HG02970 (cell line): Measurements from ENCODE around the gene CDX1.
"Not testable (repeated sequence)": the region's sequence is repeated elsewhere in the genome, so short reads cannot be mapped to it uniquely, and the experiment has no call there.

Source experiments
- ATAC-seq: cut with Tn5 transposase; IDR thresholded peaks from one replicate; pipeline ENCODE4 v1.9.1; 2021; ENCODE audit warnings: mild to moderate bottlenecking, moderate library complexity, moderate number of reproducible peaks; ENCODE audit not compliant: unreplicated experiment, low FRiP score

CDX1 gene

GRCh38 chr5:150222906-150223305, 56.3 kb downstream of the CDX1 start:
- ATAC-seq = no peak

DNA sequence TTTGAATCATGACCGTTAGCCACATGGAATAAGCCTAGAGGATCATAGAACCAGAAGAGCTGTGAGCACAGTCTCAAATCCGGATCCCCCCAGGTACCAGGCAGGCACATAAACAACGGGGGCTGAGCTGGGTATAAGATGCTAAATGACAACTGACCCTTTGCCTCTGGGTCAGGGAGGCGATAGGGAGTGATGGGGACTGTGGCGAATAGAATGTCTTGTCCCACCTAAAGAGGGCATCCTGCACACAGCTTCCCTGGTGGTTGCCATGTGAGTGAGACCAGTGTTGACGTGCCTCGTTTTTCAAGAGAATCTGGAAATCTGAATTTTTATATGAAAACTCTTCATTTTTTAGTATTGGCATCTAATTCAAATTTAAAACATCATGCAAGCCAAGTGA, 56.9 kb downstream of the CDX1 start:
- ATAC-seq = no peak

DNA sequence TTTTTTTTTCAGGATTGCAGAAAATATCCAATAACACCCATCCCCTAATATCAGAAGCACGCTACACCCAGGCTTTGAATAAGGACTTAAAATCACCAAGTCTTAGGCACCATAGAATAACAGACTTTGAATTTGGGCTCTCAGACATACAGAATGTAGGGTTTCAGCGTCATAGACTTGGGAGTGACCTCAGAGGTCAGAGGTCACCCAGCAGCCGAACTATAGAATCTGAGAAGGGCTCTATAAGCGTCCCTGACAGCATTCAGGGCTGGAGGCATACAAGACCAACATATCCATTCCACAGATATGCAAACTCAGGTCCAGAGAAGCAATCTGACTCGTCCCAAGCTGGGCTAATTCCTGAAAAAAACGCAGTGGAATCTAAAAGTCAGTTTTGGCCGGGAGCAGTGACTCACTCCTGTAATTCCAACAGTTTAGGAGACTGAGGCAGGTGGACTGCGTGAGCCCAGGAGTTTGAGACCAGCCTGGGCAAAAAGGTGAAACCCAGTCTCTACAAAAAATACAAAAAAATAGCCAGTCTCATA, 58.0 kb downstream of the CDX1 start:
- no peak for ATAC-seq

GRCh38 chr5:150227036-150227435, 60.5 kb downstream of the CDX1 start:
- no peak for ATAC-seq

DNA sequence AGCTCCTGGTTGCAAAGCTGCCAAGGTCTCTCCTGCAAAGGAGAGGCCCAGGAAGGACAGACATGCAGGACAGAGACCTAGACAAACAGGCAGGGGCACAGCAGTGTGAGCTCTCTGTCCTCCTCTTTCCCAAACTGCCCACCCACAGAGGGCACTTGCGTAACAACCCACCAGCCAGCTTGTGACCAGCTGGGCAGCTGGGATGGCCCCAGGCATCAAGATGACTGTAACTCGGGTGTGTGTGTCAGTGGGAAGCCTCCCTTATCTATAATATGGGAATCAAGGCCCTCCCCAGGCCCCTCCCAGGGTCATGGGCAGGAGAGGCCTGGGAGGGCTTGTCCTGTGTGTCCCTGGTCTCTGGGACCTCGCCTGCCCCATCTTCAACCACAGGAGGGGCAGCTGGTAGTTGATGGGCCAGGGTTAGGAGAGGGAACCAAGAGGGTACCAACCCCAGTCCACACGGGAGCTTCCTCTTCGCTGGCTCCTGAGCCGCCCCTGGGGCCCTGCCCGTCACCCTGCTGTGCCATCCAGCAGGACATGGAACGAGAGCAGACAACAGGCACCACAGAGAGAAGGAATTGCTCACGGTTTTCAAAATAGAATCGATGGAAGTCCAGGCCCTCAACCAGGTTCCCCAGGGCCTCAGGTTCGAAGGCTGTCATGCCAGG, 61.2 kb downstream of the CDX1 start:
- no peak for ATAC-seq

GRCh38 chr5:150229571-150229970, 63.0 kb downstream of the CDX1 start:
- no peak for ATAC-seq

DNA sequence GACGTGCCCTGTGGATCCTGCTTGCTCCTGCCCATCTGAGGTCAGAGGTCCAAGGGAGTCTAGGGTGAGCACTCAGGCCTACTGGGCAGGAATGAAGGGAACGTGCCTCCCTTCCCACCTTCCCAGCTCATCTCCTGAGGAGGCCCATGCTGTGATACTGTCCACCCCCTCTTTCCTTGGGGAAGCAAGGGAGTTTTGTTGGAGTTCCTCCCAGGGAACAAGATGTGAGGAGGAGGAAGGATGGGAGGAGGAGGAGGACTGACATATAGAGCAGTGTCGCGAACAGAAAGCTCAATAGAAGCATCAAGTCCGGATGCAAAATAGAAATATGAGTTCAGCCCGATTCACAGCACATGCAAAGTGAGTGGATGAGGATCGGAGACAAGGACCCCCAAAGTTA, 64.3 kb downstream of the CDX1 start:
- ATAC-seq = no peak

GRCh38 chr5:150233706-150234105, 67.1 kb downstream of the CDX1 start:
- ATAC-seq = not testable (repeated sequence)
